ENCODE data around the gene CHD8.

CHD8 gene

GRCh38 chr14:21399311-21399870 lies 56.5 kb downstream of the CHD8 start:
- CTCF ChIA-PET, result no interaction called here
- TF ChIP-seq CTCF (IDR thresholded peaks at IDR 0.05; ENCODE audit: insufficient read depth, low read length, missing control alignments), result no peak

GRCh38 chr14:21398901-21399300 lies 57.0 kb downstream of the CHD8 start:
- H3K4me3 ChIP-seq (ENCODE audit: low read depth, low read length), result no peak overlapping the region
- no peak for TF ChIP-seq CTCF (IDR thresholded peaks at IDR 0.05; ENCODE audit: insufficient read depth, low read length, missing control alignments)
- CTCF ChIA-PET, result no interaction called here
- DNase-seq (ENCODE audit: low read depth, low spot score), result no peak
- POLR2A ChIA-PET, result no interaction called here

More at GRCh38 chr14:21399311-21399870, 56.5 kb downstream of the CHD8 start:
- no peak overlapping the region for H3K4me3 ChIP-seq (ENCODE audit: low read depth, low read length)
- POLR2A ChIA-PET, result no interaction called here
- no peak for DNase-seq (ENCODE audit: low read depth, low spot score)

- TF ChIP-seq CTCF (IDR thresholded peaks at IDR 0.05; ENCODE audit: insufficient read depth, low read length, missing control alignments), result no peak
- no peak overlapping the region for H3K4me3 ChIP-seq (ENCODE audit: low read depth, low read length)
- DNase-seq (ENCODE audit: low read depth, low spot score), result no peak
- ChIA-PET POLR2A (interaction anchor here (1.3 kb wide), 1 partner anchor 11 kb away, joined by 3 read pairs; the partner anchor contains the start of gene SUPT16H), CTCF (interaction anchor here (1.0 to 1.5 kb wide), 2 partner anchors 9 to 35 kb away, joined by 3 to 5 read pairs; no protein-coding TSS in a partner anchor)
These were observed 60.5 kb downstream of the CHD8 start for GRCh38 chr14:21395450-21395849.

- CTCF ChIA-PET, result interaction anchor here (0.6 to 1.1 kb wide), 2 partner anchors 10 to 280 kb away, joined by 3 read pairs; no protein-coding TSS in a partner anchor
These were observed 70.6 kb downstream of the CHD8 start for GRCh38 chr14:21385188-21385904.

GRCh38 chr14:21384494-21384851 lies 71.5 kb downstream of the CHD8 start:
- peak overlapping the region; percentile 92 for H3K4me3 ChIP-seq (ENCODE audit: low read depth, low read length)
- CTCF ChIA-PET, result interaction anchor here (0.6 kb wide), 1 partner anchor 279 kb away, joined by 3 read pairs; no protein-coding TSS in a partner anchor
- POLR2A ChIA-PET, result interaction anchor here (0.6 to 1.2 kb wide), 3 partner anchors 12 to 1013 kb away, joined by 3 read pairs; partner anchors contain the start of gene METTL3
- TF ChIP-seq CTCF (IDR thresholded peaks at IDR 0.05; ENCODE audit: insufficient read depth, low read length, missing control alignments), result no peak
- no peak for DNase-seq (ENCODE audit: low read depth, low spot score)

More at GRCh38 chr14:21385188-21385904, 70.6 kb downstream of the CHD8 start:
- POLR2A ChIA-PET, result no interaction called here
- H3K4me3 ChIP-seq (ENCODE audit: low read depth, low read length), result no peak overlapping the region
- no peak for DNase-seq (ENCODE audit: low read depth, low spot score)
- TF ChIP-seq CTCF (IDR thresholded peaks at IDR 0.05; ENCODE audit: insufficient read depth, low read length, missing control alignments), result no peak

GRCh38 chr14:21383848-21384493 lies 72.0 kb downstream of the CHD8 start, which contains the start of gene SUPT16H:
TSS of gene SUPT16H (minus strand) at chr14:21384019. CDS start at chr14:21383927, 92 bp downstream.
- H3K4me3 ChIP-seq (ENCODE audit: low read depth, low read length), result peak within 1 kb of the TSS; percentile 92
- ChIA-PET POLR2A (interaction anchor here (0.6 to 1.2 kb wide), 3 partner anchors 12 to 1012 kb away, joined by 3 read pairs; partner anchors contain the start of gene METTL3), CTCF (no interaction called here)
- peak; percentile 83 for DNase-seq (ENCODE audit: low read depth, low spot score)
- TF ChIP-seq CTCF (IDR thresholded peaks at IDR 0.05; ENCODE audit: insufficient read depth, low read length, missing control alignments), result no peak

Data from AG04449 (cell line).